ENCODE measurements around the gene FXYD7. TPM values are rescaled to one million over a fixed set of nuclear protein-coding genes. Genes with fewer than 3 reads are reported as not detected.
"Not testable (repeated sequence)": the region's sequence is repeated elsewhere in the genome, so short reads cannot be mapped to it uniquely, and the experiment has no call there.

The FXYD7 gene
- total RNA-seq, 1 donor, result 1.4 TPM

DNA sequence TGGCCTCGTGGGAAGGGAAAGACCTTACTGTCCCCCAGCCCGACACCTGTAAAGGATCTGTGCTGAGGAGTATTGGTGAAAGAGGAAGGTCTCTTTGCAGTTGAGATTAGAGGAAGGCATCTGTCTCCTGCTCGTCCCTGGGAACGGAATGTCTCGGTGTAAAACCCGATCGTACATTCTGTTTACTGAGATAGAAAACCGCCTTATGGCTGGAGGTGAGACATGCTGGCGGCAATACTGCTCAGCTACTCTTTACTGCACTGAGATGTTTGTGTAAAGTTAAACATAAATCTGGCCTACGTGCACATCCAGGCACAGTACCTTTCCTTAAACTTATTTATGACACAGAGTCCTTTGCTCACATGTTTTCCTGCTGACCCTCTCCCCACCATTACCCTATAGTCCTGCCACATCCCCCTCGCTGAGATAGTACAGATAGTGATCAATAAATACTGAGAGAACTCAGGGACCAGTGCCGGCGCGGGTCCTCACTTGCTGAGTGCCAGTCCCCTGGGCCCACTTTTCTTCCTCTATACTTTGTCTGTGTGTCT is 13.3 kb upstream of the FXYD7 start:
- not testable (repeated sequence) for H3K27me3 ChIP-seq (ENCODE audit: insufficient read depth, low read length); H3K4me1 ChIP-seq (ENCODE audit: insufficient read depth, low read length); H3K9me3 ChIP-seq (ENCODE audit: low read depth, low read length); H3K4me3 ChIP-seq (ENCODE audit: low read length)

DNA sequence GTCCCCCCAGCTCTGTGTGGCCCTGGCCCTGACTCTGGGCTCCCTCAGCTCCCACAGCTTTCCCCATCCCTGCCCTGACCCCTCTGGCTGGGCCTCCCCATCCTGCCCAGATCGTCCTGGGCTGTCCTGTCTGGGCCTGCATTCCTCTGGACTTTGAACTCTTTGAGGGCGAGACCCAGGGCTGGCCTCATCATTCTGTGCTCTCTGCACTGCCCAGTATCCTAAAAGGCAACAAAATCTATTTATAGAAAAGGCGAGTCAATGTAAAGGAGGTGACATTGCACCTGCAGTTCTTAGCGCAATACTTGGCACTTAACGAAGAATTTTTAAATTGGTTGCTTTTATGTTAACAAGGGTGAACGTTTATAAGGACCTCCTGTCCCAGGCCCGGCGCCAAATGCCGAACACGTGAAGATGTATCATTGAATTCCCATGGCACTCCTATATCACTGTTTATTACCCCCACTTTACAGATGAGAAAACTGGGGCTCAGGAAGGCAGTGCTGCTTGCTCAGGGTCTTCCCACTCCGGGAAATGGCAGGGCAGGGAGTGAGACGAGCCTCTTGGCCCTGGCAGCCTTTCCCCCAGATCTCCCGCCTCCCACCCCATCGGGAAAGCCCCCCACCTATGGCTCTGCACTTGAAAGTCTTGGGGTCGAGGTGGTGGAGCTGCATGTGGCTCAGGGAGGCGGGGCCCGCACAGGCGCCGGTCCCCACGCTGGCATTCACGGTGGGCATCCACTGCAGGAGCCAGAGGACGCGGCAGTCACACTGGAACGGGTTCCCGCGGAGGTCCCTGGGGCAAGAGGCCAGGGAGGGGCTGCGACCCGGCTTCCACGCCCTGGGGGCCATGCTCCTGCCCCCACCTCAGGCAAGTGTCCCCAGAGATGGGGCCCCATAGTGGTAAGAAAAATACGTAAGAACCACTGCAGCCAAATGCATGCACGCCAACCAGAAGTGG is 12.0 kb upstream of the FXYD7 start:
- Histone ChIP-seq H3K4me3 (ENCODE audit: low read length) (no peak overlapping the region), H3K27me3 (ENCODE audit: insufficient read depth, low read length) (no peaks in the 10 kb centered on the region), H3K9me3 (ENCODE audit: low read depth, low read length) (no peaks in the 10 kb centered on the region), H3K4me1 (ENCODE audit: insufficient read depth, low read length) (peaks cover 5% of the 10 kb centered on the region)

GRCh38 chr19:35132254-35132653 is 10.8 kb upstream of the FXYD7 start:
- no peaks in the 10 kb centered on the region for H3K9me3 ChIP-seq (ENCODE audit: low read depth, low read length)
- no peaks in the 10 kb centered on the region for H3K27me3 ChIP-seq (ENCODE audit: insufficient read depth, low read length)
- H3K4me3 ChIP-seq (ENCODE audit: low read length), result no peak overlapping the region
- H3K4me1 ChIP-seq (ENCODE audit: insufficient read depth, low read length), result peaks cover 5% of the 10 kb centered on the region

GRCh38 chr19:35133826-35134225 is 9.2 kb upstream of the FXYD7 start:
- Histone ChIP-seq H3K4me3 (ENCODE audit: low read length) (no peak overlapping the region), H3K9me3 (ENCODE audit: low read depth, low read length) (no peaks in the 10 kb centered on the region), H3K27me3 (ENCODE audit: insufficient read depth, low read length) (no peaks in the 10 kb centered on the region), H3K4me1 (ENCODE audit: insufficient read depth, low read length) (peaks cover 6% of the 10 kb centered on the region)

DNA sequence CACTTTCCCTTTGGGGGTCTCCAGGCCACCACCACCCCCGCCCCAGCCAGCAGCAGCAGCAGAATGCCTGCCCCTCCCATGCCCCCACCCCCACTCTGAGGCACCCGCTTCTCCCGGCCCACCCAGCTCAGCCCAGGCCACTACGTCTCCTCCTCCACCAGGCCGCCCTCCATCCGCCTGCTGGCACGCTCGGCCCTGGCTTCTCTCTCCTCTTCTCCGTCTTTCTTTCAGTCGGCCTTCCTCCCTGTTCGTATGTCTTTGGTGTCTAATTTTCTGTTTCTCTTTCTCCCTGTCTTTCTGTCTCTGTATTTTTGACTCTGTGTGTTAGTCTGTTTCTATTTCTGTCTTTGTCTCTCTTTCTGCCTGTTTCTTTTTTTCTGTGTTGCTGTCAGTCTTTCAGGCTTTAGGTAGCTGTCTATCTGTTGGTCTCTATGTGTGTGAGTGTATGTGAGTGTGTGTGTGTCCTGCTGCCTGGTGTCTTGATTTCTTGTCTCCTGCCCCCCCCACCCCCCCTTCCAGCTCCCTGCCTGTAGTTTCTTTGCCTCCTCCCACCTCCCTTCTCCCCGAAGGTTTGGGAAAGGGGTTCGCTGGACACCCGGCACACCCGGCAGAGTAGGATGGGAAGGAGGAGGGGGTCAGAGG is 8.3 kb upstream of the FXYD7 start, which contains the start of gene LGI4:
TSS of gene LGI4 (minus strand) at position 459 of the 642 bp plus-strand sequence. CDS start at position 80, 379 bp downstream.
- Histone ChIP-seq H3K27me3 (ENCODE audit: insufficient read depth, low read length) (no peaks in the 10 kb centered on the region), H3K4me1 (ENCODE audit: insufficient read depth, low read length) (peaks cover 14% of the 10 kb centered on the region), H3K9me3 (ENCODE audit: low read depth, low read length) (no peaks in the 10 kb centered on the region), H3K4me3 (ENCODE audit: low read length) (no peak within 1 kb of the TSS)

- H3K4me1 ChIP-seq (ENCODE audit: insufficient read depth, low read length), result peaks cover 16% of the 10 kb centered on the region
- H3K9me3 ChIP-seq (ENCODE audit: low read depth, low read length), result no peaks in the 10 kb centered on the region
- H3K4me3 ChIP-seq (ENCODE audit: low read length), result no peak overlapping the region
- H3K27me3 ChIP-seq (ENCODE audit: insufficient read depth, low read length), result no peaks in the 10 kb centered on the region
Measured at GRCh38 chr19:35135389-35135909, 7.6 kb upstream of the FXYD7 start.

- H3K9me3 ChIP-seq (ENCODE audit: low read depth, low read length), result no peaks in the 10 kb centered on the region
- H3K4me3 ChIP-seq (ENCODE audit: low read length), result no peak overlapping the region
- H3K4me1 ChIP-seq (ENCODE audit: insufficient read depth, low read length), result peaks cover 21% of the 10 kb centered on the region
- H3K27me3 ChIP-seq (ENCODE audit: insufficient read depth, low read length), result no peaks in the 10 kb centered on the region
Measured at GRCh38 chr19:35136231-35136630, 6.8 kb upstream of the FXYD7 start.

DNA sequence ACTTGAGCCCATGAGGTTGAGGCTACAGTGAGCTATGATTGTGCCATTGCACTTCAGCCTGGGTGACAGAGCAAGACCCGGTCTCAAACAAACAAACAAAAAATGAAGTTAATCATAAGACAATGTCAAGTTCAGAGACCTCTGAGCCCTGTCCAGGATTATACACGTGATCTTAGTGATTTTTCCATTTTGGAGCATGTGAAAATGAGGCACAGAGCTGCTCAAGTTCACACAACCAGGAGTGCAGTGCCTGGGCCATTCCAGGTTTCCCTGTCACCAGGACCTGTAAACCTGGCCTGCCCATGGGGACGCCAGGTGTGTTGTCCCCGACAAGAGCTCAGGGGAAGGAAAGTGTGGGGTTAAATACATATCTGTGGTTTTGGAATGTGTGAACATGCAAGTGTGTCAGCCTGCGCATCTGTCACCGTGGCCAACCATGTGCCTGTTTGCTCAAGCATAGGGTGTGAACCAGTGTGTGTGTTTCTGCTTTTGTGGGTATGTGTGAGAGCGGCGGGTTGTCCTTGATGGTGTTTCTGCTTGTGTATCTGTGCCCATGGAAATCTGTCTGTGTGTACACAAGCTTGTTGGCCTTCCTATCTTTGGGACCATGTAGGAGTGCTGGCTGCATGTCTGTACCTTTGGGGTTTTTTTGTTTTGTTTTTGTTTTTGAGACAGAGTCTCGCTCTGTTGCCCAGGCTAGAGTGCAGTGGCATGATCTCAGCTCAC is 5.9 kb upstream of the FXYD7 start:
- H3K4me3 ChIP-seq (ENCODE audit: low read length), result no peak overlapping the region
- H3K27me3 ChIP-seq (ENCODE audit: insufficient read depth, low read length), result peaks cover 4% of the 10 kb centered on the region
- H3K9me3 ChIP-seq (ENCODE audit: low read depth, low read length), result no peaks in the 10 kb centered on the region
- peaks cover 30% of the 10 kb centered on the region for H3K4me1 ChIP-seq (ENCODE audit: insufficient read depth, low read length)

DNA sequence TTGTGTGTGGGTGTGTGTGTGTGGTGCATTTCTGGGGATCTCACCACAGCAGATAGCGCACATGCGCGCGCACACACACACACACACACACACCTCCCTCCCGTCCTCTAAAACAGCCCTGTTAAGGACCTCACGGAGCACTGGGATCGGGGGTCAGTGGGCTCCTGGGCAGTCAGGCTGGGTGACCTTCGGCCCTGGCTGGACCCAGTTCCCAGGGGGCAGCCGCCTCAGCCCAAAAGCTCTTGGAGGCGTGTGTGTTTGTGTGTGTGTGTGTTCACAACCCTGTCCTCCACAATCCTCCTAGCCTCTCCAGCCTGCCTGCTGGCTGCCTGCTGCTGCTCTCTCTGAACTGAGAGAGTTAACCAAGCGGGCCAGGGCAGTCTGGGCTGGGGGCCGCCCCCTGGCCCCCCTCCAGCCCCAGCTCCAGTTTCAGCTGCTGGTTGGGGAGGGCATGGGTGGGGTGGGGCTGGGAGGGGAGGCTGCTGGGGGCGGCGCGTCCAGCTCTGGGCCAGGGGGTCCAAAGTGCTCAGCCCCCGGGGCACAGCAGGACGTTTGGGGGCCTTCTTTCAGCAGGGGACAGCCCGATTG is 4.7 kb upstream of the FXYD7 start, which contains the start of gene FXYD1:
TSS of gene FXYD1 (plus strand) at position 520 of the 588 bp plus-strand sequence. CDS start 1,256 bp downstream, outside the sequence.
- Histone ChIP-seq H3K4me3 (ENCODE audit: low read length) (no peak within 1 kb of the TSS), H3K9me3 (ENCODE audit: low read depth, low read length) (no peaks in the 10 kb centered on the region), H3K27me3 (ENCODE audit: insufficient read depth, low read length) (peaks cover 9% of the 10 kb centered on the region), H3K4me1 (ENCODE audit: insufficient read depth, low read length) (peaks cover 39% of the 10 kb centered on the region)

DNA sequence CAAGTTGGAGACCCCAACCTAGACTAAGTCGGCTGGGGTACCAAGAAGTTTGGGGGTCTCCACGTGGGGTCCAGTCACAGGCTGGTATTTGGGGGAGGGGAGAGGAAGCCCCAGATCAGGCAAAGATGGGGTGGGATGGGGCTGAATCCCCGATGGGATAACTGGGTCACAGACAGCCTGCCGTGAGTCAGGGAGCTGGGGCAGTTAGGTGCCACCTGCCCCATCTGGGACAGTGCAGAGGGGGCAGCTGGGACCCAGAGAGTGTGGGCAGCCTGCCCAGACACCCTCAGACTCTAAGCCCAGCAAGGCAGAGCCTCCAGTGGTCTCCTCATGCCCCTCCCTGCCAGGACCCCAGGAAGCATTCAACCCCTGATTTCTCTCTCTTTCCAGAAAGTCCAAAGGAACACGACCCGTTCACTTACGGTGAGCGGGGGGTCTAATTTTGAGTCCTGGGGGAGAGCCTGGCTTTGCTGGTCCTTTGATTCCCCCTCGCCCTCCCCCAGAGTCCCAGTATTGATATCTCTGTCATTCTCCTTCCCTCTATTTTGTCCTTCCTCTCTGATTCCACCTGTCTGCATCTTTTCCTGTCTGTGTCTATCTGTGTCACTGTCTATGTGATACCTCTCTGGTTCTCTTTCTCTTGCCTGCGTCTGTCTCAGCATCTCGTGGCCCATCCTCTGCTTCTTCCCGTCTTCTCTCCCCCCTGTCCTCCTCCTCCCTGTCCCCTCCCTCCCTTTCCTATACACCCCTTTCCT is 2.7 kb upstream of the FXYD7 start:
- Histone ChIP-seq H3K4me1 (ENCODE audit: insufficient read depth, low read length) (peaks cover 53% of the 10 kb centered on the region), H3K4me3 (ENCODE audit: low read length) (no peak overlapping the region), H3K27me3 (ENCODE audit: insufficient read depth, low read length) (peaks cover 14% of the 10 kb centered on the region), H3K9me3 (ENCODE audit: low read depth, low read length) (no peaks in the 10 kb centered on the region)

DNA sequence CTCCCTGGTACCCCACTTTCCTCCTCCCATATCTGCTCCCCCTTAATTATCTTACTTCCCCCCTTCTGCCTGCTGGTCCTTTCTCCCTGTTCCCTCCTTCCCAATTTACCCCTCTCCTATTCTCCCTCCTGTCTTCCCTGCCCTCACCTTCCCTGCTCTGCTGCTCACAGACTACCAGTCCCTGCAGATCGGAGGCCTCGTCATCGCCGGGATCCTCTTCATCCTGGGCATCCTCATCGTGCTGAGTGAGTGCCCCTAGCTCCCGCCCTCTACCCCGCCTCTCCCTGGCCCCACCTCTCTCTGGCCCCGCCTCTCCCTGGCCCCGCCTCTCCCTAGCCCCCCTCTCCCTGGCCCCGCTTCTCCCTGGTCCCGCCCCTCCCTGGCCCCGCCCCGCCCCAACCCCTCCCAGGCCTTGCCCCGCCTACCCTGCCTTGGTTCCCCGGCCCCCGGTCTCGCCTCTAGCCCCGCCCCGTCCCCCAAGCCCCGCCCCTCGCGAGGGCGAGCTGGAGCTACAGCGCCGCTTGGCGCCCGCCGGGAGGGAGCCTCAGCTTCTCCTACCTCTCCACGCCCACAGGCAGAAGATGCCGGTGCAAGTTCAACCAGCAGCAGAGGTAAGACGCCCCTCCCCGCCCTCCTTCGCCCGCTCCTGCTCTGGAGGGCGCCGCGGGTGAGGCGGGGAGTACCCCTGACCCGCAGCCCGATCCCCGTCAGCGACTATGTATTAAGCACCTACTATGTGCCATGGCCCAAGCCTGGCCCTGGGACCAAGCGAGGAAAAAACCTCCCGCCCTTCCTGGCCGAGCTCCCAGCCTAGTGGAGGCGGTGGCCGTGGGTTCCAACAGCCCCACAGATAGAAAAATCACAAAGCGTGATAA is 1.9 kb upstream of the FXYD7 start:
- H3K4me1 ChIP-seq (ENCODE audit: insufficient read depth, low read length), result peaks cover 48% of the 10 kb centered on the region
- H3K9me3 ChIP-seq (ENCODE audit: low read depth, low read length), result no peaks in the 10 kb centered on the region
- no peak overlapping the region for H3K4me3 ChIP-seq (ENCODE audit: low read length)
- H3K27me3 ChIP-seq (ENCODE audit: insufficient read depth, low read length), result peaks cover 14% of the 10 kb centered on the region

DNA sequence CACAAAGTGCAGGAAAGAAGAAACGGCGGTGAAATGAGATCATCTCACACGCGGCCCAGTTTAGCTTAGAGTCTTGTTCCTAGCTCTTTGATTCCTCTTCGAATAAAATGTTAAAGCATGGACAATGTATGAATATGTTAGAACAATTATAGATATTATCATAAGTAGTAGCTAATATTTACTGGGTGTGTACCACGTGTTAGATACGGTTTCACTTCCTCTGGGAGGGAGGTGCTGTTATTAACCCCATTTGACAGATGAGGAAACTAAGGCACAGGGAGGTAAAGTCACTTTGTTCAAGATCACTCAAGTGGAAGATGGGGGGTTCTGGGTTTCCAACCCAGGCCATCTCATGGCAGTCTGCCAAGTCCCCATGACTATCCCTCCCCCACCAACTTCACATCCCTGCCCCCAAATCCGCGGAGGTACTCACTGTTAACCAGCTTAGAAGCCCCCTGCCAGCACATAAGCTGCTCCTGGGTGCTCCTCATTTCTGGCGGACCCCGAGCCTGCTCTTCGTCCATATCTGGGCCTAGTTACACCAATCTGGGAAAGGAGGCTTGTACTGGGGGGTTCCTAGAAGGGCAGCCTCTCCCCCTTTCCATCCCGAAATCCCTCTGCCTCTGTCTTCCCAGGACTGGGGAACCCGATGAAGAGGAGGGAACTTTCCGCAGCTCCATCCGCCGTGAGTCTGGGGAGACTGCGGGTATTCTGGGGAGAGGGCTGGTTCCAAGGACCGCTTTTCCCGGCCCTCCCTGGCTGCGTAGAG is 1.0 kb upstream of the FXYD7 start:
- H3K9me3 ChIP-seq (ENCODE audit: low read depth, low read length), result no peaks in the 10 kb centered on the region
- H3K4me3 ChIP-seq (ENCODE audit: low read length), result no peak overlapping the region
- H3K4me1 ChIP-seq (ENCODE audit: insufficient read depth, low read length), result peaks cover 53% of the 10 kb centered on the region
- H3K27me3 ChIP-seq (ENCODE audit: insufficient read depth, low read length), result peaks cover 14% of the 10 kb centered on the region

All from mononuclear cell (primary cell).